ENCODE results near the gene TTC33. TPM values are rescaled to one million over a fixed set of nuclear protein-coding genes. Genes with fewer than 3 reads are reported as not detected.

Gene TTC33
- total RNA-seq, 1 donor from 2014 or later: 11.7 TPM

GRCh38 chr5:40521108-40521785 is 234.5 kb downstream of the TTC33 start:
- no peak for TF ChIP-seq CTCF (IDR thresholded peaks at IDR 0.05; ENCODE audit: partially characterized antibody, unreplicated experiment)

GRCh38 chr5:40518485-40518917 is 237.3 kb downstream of the TTC33 start:
- H3K36me3 Mint-ChIP-seq (ENCODE audit: unreplicated experiment): no peaks in the 10 kb centered on the region
- H3K27ac Mint-ChIP-seq (ENCODE audit: unreplicated experiment): no peak overlapping the region
- H3K27me3 Mint-ChIP-seq (ENCODE audit: unreplicated experiment): no peaks in the 10 kb centered on the region
- H3K4me3 Mint-ChIP-seq (ENCODE audit: unreplicated experiment): no peak overlapping the region
- H3K9me3 Mint-ChIP-seq (ENCODE audit: unreplicated experiment): no peaks in the 10 kb centered on the region
- H3K4me1 Mint-ChIP-seq (ENCODE audit: low read depth, unreplicated experiment): no peaks in the 10 kb centered on the region
- TF ChIP-seq CTCF (IDR thresholded peaks at IDR 0.05; ENCODE audit: partially characterized antibody, unreplicated experiment): no peak
- DNase-seq: no peak

More at GRCh38 chr5:40521108-40521785, 234.5 kb downstream of the TTC33 start:
- Mint-ChIP-seq H3K4me3 (ENCODE audit: unreplicated experiment) (no peak overlapping the region), H3K27me3 (ENCODE audit: unreplicated experiment) (no peaks in the 10 kb centered on the region), H3K4me1 (ENCODE audit: low read depth, unreplicated experiment) (no peaks in the 10 kb centered on the region), H3K9me3 (ENCODE audit: unreplicated experiment) (no peaks in the 10 kb centered on the region), H3K27ac (ENCODE audit: unreplicated experiment) (no peak overlapping the region), H3K36me3 (ENCODE audit: unreplicated experiment) (no peaks in the 10 kb centered on the region)
- no peak for DNase-seq

- H3K27me3 Mint-ChIP-seq (ENCODE audit: unreplicated experiment): no peaks in the 10 kb centered on the region
- no peak for DNase-seq
- no peaks in the 10 kb centered on the region for H3K36me3 Mint-ChIP-seq (ENCODE audit: unreplicated experiment)
- no peaks in the 10 kb centered on the region for H3K4me1 Mint-ChIP-seq (ENCODE audit: low read depth, unreplicated experiment)
- H3K9me3 Mint-ChIP-seq (ENCODE audit: unreplicated experiment): no peaks in the 10 kb centered on the region
- no peak overlapping the region for H3K27ac Mint-ChIP-seq (ENCODE audit: unreplicated experiment)
- no peak for TF ChIP-seq CTCF (IDR thresholded peaks at IDR 0.05; ENCODE audit: partially characterized antibody, unreplicated experiment)
- H3K4me3 Mint-ChIP-seq (ENCODE audit: unreplicated experiment): no peak overlapping the region
Observed at GRCh38 chr5:40515476-40515875, 240.3 kb downstream of the TTC33 start.

- no peaks in the 10 kb centered on the region for H3K36me3 Mint-ChIP-seq (ENCODE audit: unreplicated experiment)
- no peak for TF ChIP-seq CTCF (IDR thresholded peaks at IDR 0.05; ENCODE audit: partially characterized antibody, unreplicated experiment)
- H3K4me3 Mint-ChIP-seq (ENCODE audit: unreplicated experiment): no peak overlapping the region
- no peaks in the 10 kb centered on the region for H3K4me1 Mint-ChIP-seq (ENCODE audit: low read depth, unreplicated experiment)
- H3K27me3 Mint-ChIP-seq (ENCODE audit: unreplicated experiment): no peaks in the 10 kb centered on the region
- no peak overlapping the region for H3K27ac Mint-ChIP-seq (ENCODE audit: unreplicated experiment)
- no peaks in the 10 kb centered on the region for H3K9me3 Mint-ChIP-seq (ENCODE audit: unreplicated experiment)
- no peak for DNase-seq
Observed at GRCh38 chr5:40514976-40515375, 240.8 kb downstream of the TTC33 start.

GRCh38 chr5:40511801-40512200 is 244.0 kb downstream of the TTC33 start:
- no peaks in the 10 kb centered on the region for H3K4me1 Mint-ChIP-seq (ENCODE audit: low read depth, unreplicated experiment)
- H3K36me3 Mint-ChIP-seq (ENCODE audit: unreplicated experiment): no peaks in the 10 kb centered on the region
- no peaks in the 10 kb centered on the region for H3K9me3 Mint-ChIP-seq (ENCODE audit: unreplicated experiment)
- no peak for DNase-seq
- peaks cover 2% of the 10 kb centered on the region for H3K27me3 Mint-ChIP-seq (ENCODE audit: unreplicated experiment)
- TF ChIP-seq CTCF (IDR thresholded peaks at IDR 0.05; ENCODE audit: partially characterized antibody, unreplicated experiment): no peak
- H3K4me3 Mint-ChIP-seq (ENCODE audit: unreplicated experiment): no peak overlapping the region
- no peak overlapping the region for H3K27ac Mint-ChIP-seq (ENCODE audit: unreplicated experiment)

Data from glutamatergic neuron (in vitro differentiated cells).